ENCODE measurements around the gene CTBP2.

CTBP2 gene

DNA sequence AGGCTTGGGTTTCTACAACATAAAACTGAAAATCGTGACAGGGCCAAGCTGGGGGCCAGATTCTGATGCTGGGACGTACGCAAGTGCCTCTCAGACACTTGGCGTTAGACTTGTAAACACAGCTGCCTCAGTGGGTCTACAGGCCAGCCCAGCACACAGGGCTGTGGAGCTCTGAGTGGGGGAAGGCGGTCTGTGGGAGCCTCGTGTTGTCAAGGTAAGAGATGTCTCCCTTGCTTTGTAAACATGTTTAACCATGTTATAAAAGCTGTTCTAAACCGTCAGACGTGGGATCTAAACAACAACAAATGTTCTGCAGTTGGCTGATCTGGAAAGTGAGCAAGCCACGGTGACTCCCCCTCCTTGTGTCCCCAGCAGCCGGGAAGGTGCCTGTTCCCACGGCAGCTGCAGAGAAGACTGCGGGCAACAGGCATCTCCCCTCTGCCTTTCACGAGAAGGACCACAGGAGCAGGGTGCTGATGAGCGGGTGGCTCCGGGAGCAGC, 150.7 kb downstream of the CTBP2 start:
- DNase-seq (ENCODE audit: low read depth), result no peak

GRCh38 chr10:125008689-125009638, 151.4 kb downstream of the CTBP2 start:
- DNase-seq (ENCODE audit: low read depth), result no peak

- DNase-seq (ENCODE audit: low read depth), result no peak
Measured at GRCh38 chr10:125007436-125007835, 152.9 kb downstream of the CTBP2 start.

GRCh38 chr10:125006921-125007426, 153.4 kb downstream of the CTBP2 start:
- DNase-seq (ENCODE audit: low read depth), result no peak

DNA sequence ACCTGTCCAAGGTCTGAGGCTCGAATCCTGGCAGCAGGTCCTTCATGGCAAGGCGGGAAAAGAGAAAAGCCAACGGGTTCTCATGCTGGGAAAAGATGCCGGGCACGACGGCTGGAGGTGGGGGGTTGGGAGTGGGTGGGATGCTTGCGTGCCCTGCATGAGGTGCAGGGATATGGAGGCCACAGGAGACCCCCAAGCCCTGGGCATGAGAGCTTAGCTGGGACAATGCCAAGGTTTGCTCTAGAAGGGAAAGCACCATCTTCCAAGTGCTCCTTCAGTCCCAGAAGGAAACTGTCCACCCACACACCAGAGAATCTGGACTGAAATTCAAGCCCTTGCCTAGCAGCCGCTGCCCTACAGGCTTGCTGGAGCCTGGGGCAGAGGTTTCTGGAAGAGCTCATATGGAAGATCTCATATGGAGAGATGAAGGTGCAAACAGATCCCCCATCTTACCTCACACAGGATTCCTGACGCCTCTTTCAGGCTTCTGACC, 154.1 kb downstream of the CTBP2 start:
- no peak for DNase-seq (ENCODE audit: low read depth)

GRCh38 chr10:125005312-125006187, 154.8 kb downstream of the CTBP2 start:
- no peak for DNase-seq (ENCODE audit: low read depth)

GRCh38 chr10:125004571-125005311, 155.6 kb downstream of the CTBP2 start:
- DNase-seq (ENCODE audit: low read depth), result no peak

DNA sequence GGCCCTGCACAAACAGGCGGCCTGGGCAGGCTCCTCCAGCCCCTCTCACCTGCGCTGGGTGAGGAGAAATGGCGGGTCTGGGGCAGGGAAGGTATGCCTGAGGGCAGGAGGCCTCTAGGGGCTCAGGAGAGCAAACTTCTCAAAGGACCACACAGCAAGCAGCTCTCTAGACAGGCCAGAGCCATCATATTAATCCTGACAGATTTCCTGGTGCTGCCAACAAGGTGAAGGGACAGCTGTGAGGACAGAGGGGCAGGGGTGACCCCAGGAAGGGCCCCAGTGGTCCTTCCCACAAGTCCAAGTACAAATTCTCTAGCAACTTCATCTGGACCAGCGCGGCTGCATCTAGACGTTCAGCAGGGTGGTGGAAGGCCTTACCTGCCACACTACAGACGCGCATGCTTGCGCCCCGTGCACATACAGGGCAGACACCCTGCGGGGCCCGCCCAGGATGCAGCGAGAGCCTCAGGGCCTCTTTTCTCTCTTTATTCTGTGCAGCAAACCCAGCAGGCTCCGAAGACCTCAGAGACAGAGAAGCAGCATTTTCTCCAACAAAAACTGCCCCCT, 156.4 kb downstream of the CTBP2 start:
- DNase-seq (ENCODE audit: low read depth), result no peak

DNA sequence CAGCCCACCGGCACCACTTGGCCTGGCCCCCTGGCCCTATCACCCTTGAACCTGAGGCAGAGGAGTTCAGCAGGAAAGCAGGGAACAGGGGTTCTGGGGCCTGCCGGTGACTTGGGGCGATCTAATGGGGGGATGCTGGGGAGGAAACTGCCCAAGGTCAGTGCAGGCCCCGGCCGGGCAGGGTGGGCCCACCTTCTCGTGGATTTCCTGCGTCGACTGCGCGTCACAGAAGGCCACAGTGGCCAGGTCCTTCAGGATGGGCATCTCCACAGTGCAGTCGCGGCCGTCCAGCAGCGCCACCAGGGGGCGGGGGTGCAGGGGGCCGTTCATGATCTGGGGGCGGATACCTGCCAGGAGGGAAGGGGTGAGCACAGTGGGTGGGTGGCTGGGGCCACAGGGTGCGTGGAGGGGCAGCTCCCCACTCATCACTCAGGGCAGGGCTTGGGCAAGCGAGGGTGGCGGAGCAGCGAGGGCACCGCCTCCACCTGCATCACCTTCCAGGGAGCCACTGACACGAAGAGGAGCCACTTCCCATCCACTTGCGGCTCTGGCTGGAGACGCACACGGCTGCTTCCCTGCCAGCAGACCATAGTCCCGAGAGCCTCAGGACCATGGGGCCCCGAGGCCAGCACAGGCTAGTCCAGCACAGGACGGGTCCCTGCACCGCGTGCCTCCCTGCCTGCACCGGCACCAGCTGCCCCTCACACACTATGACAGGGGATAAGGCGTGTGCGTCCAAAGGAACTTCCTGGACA, 157.0 kb downstream of the CTBP2 start:
- DNase-seq (ENCODE audit: low read depth), result no peak

- no peak for DNase-seq (ENCODE audit: low read depth)
Measured at GRCh38 chr10:125002423-125003145, 157.8 kb downstream of the CTBP2 start.

GRCh38 chr10:125002047-125002422, 158.3 kb downstream of the CTBP2 start:
- no peak for DNase-seq (ENCODE audit: low read depth)

DNA sequence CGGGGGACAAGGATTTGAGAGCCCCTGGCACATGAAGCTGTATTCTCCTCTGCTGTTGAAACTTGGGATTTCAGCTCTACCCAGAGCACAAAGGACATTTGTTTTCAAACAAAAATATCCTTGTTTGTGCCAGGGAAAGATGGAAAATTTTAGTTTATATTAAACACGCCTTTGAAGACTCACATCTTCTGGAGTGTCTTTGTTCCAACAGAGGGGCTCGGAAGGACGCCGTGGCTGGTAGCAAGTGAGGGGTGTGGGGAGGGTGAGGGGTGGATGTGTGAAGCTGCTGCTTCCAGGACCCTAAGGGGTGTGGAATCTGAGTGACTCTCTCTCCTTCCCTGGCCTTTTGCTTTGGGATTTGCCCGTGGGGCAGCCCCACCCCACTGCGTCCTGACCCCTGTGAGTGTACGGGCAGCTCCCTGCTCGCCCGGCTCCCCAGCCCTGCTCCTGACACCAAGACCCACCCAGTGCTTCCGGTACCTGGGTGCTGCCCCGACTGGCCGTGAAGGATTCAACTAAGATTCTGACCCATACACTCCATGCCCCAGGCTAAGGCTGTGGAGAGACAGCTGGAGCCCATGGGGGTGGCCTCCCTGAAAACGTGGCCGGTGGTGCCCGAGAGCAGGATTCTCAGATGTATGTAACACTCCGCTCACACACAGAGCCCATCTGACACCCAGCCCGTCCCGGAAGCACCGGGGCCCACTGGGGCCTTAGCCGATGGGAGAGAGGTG, 158.9 kb downstream of the CTBP2 start:
- DNase-seq (ENCODE audit: low read depth), result no peak

GRCh38 chr10:125000366-125001312, 159.7 kb downstream of the CTBP2 start:
- DNase-seq (ENCODE audit: low read depth), result no peak

- no peak for DNase-seq (ENCODE audit: low read depth)
Measured at GRCh38 chr10:124999433-125000365, 160.7 kb downstream of the CTBP2 start.

DNA sequence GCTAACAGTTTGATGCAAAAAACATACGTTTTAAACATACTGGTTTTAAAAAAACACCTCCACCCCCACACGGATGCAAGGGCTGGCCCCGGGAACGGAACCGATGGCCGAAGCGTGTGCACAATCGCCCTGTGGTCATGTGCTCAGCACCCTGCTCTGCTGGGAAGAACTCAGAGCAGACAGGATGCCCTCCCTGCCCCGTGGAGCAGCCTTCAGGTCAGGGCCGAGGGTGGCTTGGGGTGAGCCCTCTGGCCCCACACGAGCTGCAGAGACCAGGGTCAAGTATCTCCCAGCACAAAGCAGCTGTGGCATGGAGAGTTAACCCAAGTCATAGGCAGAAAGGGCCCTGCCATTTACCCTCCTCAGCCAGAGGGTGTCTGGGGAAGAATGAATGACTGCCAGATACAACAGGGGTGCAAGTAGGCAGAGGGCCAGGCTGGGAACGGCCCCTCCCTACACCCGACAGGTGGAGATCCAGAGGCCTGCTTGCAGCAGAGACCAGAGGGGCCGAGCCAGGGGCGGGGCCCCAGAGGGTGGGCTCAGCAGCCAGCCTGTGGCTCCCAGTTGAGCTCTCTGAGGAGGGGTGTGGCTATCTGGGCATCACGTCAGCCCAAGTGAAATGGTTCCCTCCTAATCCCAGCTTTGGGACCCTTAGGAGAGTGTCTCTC, 161.6 kb downstream of the CTBP2 start:
- no peak for DNase-seq (ENCODE audit: low read depth)

All from T follicular helper cell (primary cell).